Measurements from ENCODE around the gene ATP1A3. TPM values are rescaled to one million over a fixed set of nuclear protein-coding genes. Genes with fewer than 3 reads are reported as not detected.

ATP1A3 gene
- total and polyA plus RNA-seq, 12 donors: 0.11 to 35.0 (median 5.7) TPM; not detected in 1

DNA sequence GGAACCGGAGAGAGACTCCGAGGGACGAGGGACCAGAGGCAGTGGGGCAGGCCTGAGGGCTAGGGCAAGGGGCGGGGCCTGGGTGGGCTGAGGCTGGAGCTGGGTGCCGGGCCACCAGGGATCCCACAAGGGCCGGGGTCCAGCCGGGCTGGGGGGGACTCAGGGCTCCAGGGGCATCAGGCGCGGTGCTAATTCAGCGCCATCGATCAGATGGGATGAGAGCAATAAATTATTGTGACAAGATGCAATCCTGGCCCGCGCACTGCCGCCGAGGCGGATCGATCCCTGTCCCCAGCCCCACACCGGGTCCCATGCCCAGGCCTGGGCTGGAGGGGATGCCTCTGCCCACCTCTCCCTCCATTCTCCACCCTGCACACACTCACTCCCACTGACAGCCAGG is 71.4 kb downstream of the ATP1A3 start:
- Histone ChIP-seq H3K4me1 (replicated peaks in 1 of 2) (no peaks in the 10 kb centered on the region), H3K27ac (no peak overlapping the region), H3K36me3 (replicated peaks in 1 of 2) (no peaks in the 10 kb centered on the region), H3K9me3 (replicated peaks in 1 of 3) (no peaks in the 10 kb centered on the region), H3K27me3 (peaks cover 61% of the 10 kb centered on the region), H3K4me3 (no peak overlapping the region)
- TF ChIP-seq CTCF (IDR thresholded peaks at IDR 0.05) (no peak), POLR2A (IDR thresholded peaks at IDR 0.05) (no peak)
- DNase-seq: no peak
- intact Hi-C loops (cut with DNase I): no loop called here
- WGBS, 4 donors: 3 to 12% (median 7%) methylated on average over 16 to 18 of the region's 18 CpGs

- no peaks in the 10 kb centered on the region for H3K9me3 ChIP-seq (replicated peaks in 1 of 3)
- H3K4me1 ChIP-seq (replicated peaks in 1 of 2): no peaks in the 10 kb centered on the region
- TF ChIP-seq CTCF (IDR thresholded peaks at IDR 0.05): no peak
- TF ChIP-seq POLR2A (IDR thresholded peaks at IDR 0.05): no peak
- DNase-seq: no peak
- 8 to 18% (median 12%) methylated on average over 19 to 22 of the region's 22 CpGs for WGBS, 4 donors
- intact Hi-C loops (cut with DNase I): no loop called here
- H3K4me3 ChIP-seq: no peak overlapping the region
- H3K27me3 ChIP-seq: peaks cover 58% of the 10 kb centered on the region
- no peak overlapping the region for H3K27ac ChIP-seq
- no peaks in the 10 kb centered on the region for H3K36me3 ChIP-seq (replicated peaks in 1 of 2)
Measured at GRCh38 chr19:41921577-41922576, 72.2 kb downstream of the ATP1A3 start.

DNA sequence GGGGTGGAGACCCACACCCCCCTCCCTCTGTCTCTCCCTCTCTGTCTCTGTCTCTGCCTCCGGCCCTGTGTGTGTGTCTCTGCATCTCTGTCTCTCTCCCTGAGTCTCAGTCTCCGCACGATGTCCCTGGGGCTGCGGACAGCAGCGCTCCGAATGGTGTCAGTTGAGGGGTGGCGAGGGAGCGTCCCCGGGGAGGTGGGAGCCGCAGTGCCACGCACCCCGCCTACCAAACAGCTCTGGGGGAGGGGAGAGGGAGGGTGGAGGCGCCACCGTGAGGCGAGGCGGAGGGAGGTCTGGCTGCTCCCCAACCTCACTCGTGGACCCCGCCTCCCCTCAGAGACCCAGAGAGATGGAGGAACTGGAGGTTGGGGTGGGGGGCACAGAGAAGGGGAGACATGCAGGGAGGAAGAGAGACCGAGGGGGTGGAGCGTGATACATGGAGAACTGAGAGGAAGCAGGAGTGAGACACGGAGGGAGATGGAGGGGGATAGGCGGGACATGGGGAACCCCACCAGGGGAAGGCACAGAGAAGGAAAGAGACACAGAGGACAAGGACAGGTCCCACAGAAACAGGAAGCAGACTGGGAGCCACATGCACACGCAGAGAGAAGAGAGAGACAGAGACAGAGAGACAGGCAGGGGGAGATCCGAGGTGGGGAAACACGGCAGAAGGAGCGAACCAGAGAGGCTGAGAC is 73.0 kb downstream of the ATP1A3 start:
- Histone ChIP-seq H3K36me3 (replicated peaks in 1 of 2) (no peaks in the 10 kb centered on the region), H3K27ac (no peak overlapping the region), H3K4me1 (replicated peaks in 1 of 2) (no peaks in the 10 kb centered on the region), H3K4me3 (no peak overlapping the region), H3K9me3 (replicated peaks in 1 of 3) (no peaks in the 10 kb centered on the region), H3K27me3 (peaks cover 56% of the 10 kb centered on the region)
- intact Hi-C loops (cut with DNase I): no loop called here
- TF ChIP-seq POLR2A (IDR thresholded peaks at IDR 0.05) (no peak), CTCF (IDR thresholded peaks at IDR 0.05) (no peak)
- 7 to 13% (median 9%) methylated on average over 20 to 26 of the region's 26 CpGs for WGBS, 4 donors
- DNase-seq: no peak

- Histone ChIP-seq H3K4me1 (replicated peaks in 1 of 2) (no peaks in the 10 kb centered on the region), H3K27me3 (peaks cover 56% of the 10 kb centered on the region), H3K36me3 (replicated peaks in 1 of 2) (no peaks in the 10 kb centered on the region), H3K9me3 (replicated peaks in 1 of 3) (no peaks in the 10 kb centered on the region), H3K27ac (no peak overlapping the region), H3K4me3 (no peak overlapping the region)
- TF ChIP-seq POLR2A (IDR thresholded peaks at IDR 0.05) (no peak), CTCF (IDR thresholded peaks at IDR 0.05) (no peak)
- 79 to 89% (median 82%) methylated on average over 22 to 33 of the region's 33 CpGs for WGBS, 4 donors
- intact Hi-C loops (cut with DNase I): no loop called here
- no peak for DNase-seq
Measured at GRCh38 chr19:41919948-41920712, 73.9 kb downstream of the ATP1A3 start.

Data from adrenal gland (tissue), 12 donors.